WERI-Rb-1 (cell line): Measurements from ENCODE around the gene DENND2C.

Experiments used
- DNase-seq: peaks from one replicate; pipeline ENCODE4 v3.0.0-alpha.2; 2020
- H3K27ac ChIP-seq: fragments of 250-450 bp; sonication (Bioruptor Pico); 2 replicates; pipeline ENCODE4 v1.5.1; 2020; ENCODE audit warnings: mild to moderate bottlenecking, moderate library complexity
- H3K27me3 ChIP-seq: fragments of 250-450 bp; sonication (Bioruptor Pico); 2 replicates; pipeline ENCODE4 v1.5.1; 2021; ENCODE audit warnings: mild to moderate bottlenecking, low read depth, moderate library complexity; ENCODE audit not compliant: insufficient read depth, severe bottlenecking
- H3K36me3 ChIP-seq: fragments of 250-450 bp; sonication (Bioruptor Pico); 2 replicates; pipeline ENCODE4 v1.5.1; 2020; ENCODE audit warnings: mild to moderate bottlenecking, moderate library complexity
- H3K4me3 ChIP-seq: 2 replicates; pipeline ENCODE4 v1.5.1; 2011; ENCODE audit warnings: low read depth, mild to moderate bottlenecking, control low read depth, low read length
- H3K9me3 ChIP-seq: fragments of 250-450 bp; sonication (Bioruptor Pico); 2 replicates; pipeline ENCODE4 v1.5.1; 2021; ENCODE audit warnings: mild to moderate bottlenecking, moderate library complexity; ENCODE audit not compliant: severe bottlenecking
- TF ChIP-seq, protein P1 (sequence below): IDR thresholded peaks from 2 replicates; pipeline ENCODE4 v1.5.1; 2011; ENCODE audit warnings: low read depth, mild to moderate bottlenecking, control low read depth, inconsistent platforms, low read length

Gene DENND2C

DNA sequence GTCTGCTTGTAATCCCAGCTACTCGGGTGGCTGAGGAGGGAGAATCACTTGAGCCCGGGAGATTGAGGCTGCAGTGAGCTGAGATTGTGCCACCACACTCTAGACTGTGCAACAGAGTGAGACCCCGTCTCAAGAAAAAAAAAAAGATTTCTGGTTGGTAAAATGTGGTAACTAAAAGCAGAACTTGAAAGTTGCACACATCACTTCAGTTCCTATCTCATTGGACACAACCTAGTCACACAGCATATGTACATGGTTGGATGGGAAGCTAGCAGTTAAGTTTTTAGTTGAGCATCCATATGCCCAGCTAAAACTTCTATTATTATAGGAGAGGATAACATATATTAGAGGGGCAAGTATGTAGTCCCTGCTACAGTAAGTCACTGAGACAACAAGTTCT is 110.5 kb downstream of the DENND2C start:
- TF ChIP-seq, protein P1, sequence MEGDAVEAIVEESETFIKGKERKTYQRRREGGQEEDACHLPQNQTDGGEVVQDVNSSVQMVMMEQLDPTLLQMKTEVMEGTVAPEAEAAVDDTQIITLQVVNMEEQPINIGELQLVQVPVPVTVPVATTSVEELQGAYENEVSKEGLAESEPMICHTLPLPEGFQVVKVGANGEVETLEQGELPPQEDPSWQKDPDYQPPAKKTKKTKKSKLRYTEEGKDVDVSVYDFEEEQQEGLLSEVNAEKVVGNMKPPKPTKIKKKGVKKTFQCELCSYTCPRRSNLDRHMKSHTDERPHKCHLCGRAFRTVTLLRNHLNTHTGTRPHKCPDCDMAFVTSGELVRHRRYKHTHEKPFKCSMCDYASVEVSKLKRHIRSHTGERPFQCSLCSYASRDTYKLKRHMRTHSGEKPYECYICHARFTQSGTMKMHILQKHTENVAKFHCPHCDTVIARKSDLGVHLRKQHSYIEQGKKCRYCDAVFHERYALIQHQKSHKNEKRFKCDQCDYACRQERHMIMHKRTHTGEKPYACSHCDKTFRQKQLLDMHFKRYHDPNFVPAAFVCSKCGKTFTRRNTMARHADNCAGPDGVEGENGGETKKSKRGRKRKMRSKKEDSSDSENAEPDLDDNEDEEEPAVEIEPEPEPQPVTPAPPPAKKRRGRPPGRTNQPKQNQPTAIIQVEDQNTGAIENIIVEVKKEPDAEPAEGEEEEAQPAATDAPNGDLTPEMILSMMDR = no peak
- no peaks in the 10 kb centered on the region for H3K36me3 ChIP-seq
- H3K4me3 ChIP-seq = no peak overlapping the region
- DNase-seq = no peak
- no peaks in the 10 kb centered on the region for H3K9me3 ChIP-seq
- no peak overlapping the region for H3K27ac ChIP-seq
- H3K27me3 ChIP-seq = no peaks in the 10 kb centered on the region

GRCh38 chr1:114558544-114558943 is 111.3 kb downstream of the DENND2C start:
- Histone ChIP-seq H3K36me3 (no peaks in the 10 kb centered on the region), H3K27ac (no peak overlapping the region)
- DNase-seq = no peak

GRCh38 chr1:114554577-114554976 is 115.3 kb downstream of the DENND2C start:
- Histone ChIP-seq H3K36me3 (no peaks in the 10 kb centered on the region), H3K27ac (peak overlapping the region; percentile 48), H3K9me3 (peaks cover 3% of the 10 kb centered on the region), H3K4me3 (no peak overlapping the region), H3K27me3 (no peaks in the 10 kb centered on the region)
- TF ChIP-seq, protein P1 = no peak
- DNase-seq = peak; percentile 87

More at GRCh38 chr1:114558544-114558943, 111.3 kb downstream of the DENND2C start:
- Histone ChIP-seq H3K4me3 (no peak overlapping the region), H3K9me3 (no peaks in the 10 kb centered on the region), H3K27me3 (no peaks in the 10 kb centered on the region)
- TF ChIP-seq, protein P1 = no peak

GRCh38 chr1:114552106-114552639 is 117.7 kb downstream of the DENND2C start:
- TF ChIP-seq, protein P1 = no peak

GRCh38 chr1:114551400-114551799 is 118.4 kb downstream of the DENND2C start:
- TF ChIP-seq, protein P1 = no peak
- Histone ChIP-seq H3K4me3 (no peak overlapping the region), H3K9me3 (peaks cover 3% of the 10 kb centered on the region), H3K27ac (no peak overlapping the region), H3K27me3 (no peaks in the 10 kb centered on the region), H3K36me3 (no peaks in the 10 kb centered on the region)
- DNase-seq = no peak

More at GRCh38 chr1:114552106-114552639, 117.7 kb downstream of the DENND2C start:
- no peak overlapping the region for H3K27ac ChIP-seq
- no peak for DNase-seq
- no peaks in the 10 kb centered on the region for H3K27me3 ChIP-seq
- H3K4me3 ChIP-seq = no peak overlapping the region
- H3K36me3 ChIP-seq = no peaks in the 10 kb centered on the region
- peaks cover 3% of the 10 kb centered on the region for H3K9me3 ChIP-seq

DNA sequence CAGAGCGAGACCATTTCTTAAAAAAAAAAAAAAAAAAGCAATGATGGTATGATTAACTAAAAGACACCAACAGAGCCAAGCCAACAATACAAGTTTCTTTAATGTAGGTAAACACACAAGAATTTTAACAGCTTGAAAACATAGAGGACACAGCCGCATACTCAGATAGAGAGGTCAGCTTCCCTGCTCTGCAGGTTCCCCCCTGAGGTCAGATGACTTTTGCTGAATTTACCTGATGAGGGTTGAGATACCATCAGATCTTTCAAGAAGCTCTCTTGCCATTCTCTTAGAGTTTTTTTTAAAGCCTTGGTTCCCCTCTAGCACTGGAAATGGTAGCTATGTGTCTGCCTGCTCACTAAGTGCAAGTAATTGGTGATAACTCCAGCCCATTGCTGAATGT is 119.5 kb downstream of the DENND2C start:
- H3K36me3 ChIP-seq = no peaks in the 10 kb centered on the region
- peaks cover 3% of the 10 kb centered on the region for H3K9me3 ChIP-seq
- H3K27ac ChIP-seq = no peak overlapping the region
- no peaks in the 10 kb centered on the region for H3K27me3 ChIP-seq
- TF ChIP-seq, protein P1 = no peak
- no peak for DNase-seq
- no peak overlapping the region for H3K4me3 ChIP-seq
